IPS DF 4.7 (cell line): ENCODE results near the gene ENOX1.

Source experiments
- DNase-seq: peaks from one replicate; pipeline ENCODE4 v3.0.0-alpha.2; 2013; ENCODE audit warnings: low spot score; ENCODE audit errors: extremely low read depth

ENOX1 gene

GRCh38 chr13:43675577-43675976, 111.2 kb downstream of the ENOX1 start:
- no peak for DNase-seq

- no peak for DNase-seq
Measured at GRCh38 chr13:43669964-43670363, 116.8 kb downstream of the ENOX1 start.

- no peak for DNase-seq
Measured at GRCh38 chr13:43669101-43669500, 117.7 kb downstream of the ENOX1 start.

GRCh38 chr13:43666403-43666802, 120.4 kb downstream of the ENOX1 start:
- no peak for DNase-seq

- DNase-seq, result no peak
Measured at GRCh38 chr13:43665388-43665787, 121.4 kb downstream of the ENOX1 start.

GRCh38 chr13:43664700-43665191, 122.0 kb downstream of the ENOX1 start:
- no peak for DNase-seq

GRCh38 chr13:43663474-43664090, 123.2 kb downstream of the ENOX1 start:
- no peak for DNase-seq

- no peak for DNase-seq
Measured at GRCh38 chr13:43662976-43663375, 123.8 kb downstream of the ENOX1 start.

- DNase-seq, result no peak
Measured at GRCh38 chr13:43661161-43661830, 125.5 kb downstream of the ENOX1 start.

- no peak for DNase-seq
Measured at GRCh38 chr13:43657485-43657884, 129.3 kb downstream of the ENOX1 start.

GRCh38 chr13:43653980-43654379, 132.8 kb downstream of the ENOX1 start:
- no peak for DNase-seq

GRCh38 chr13:43653395-43653794, 133.4 kb downstream of the ENOX1 start:
- no peak for DNase-seq

GRCh38 chr13:43652760-43653159, 134.0 kb downstream of the ENOX1 start:
- DNase-seq, result no peak

GRCh38 chr13:43650882-43651281, 135.9 kb downstream of the ENOX1 start:
- no peak for DNase-seq

- DNase-seq, result no peak
Measured at GRCh38 chr13:43648733-43649132, 138.0 kb downstream of the ENOX1 start.

GRCh38 chr13:43647471-43647870, 139.3 kb downstream of the ENOX1 start:
- no peak for DNase-seq

- no peak for DNase-seq
Measured at GRCh38 chr13:43640476-43640875, 146.3 kb downstream of the ENOX1 start.

GRCh38 chr13:43631106-43631505, 155.7 kb downstream of the ENOX1 start:
- DNase-seq, result no peak

- no peak for DNase-seq
Measured at GRCh38 chr13:43629691-43630480, 156.9 kb downstream of the ENOX1 start.

- DNase-seq, result no peak
Measured at GRCh38 chr13:43626994-43627393, 159.8 kb downstream of the ENOX1 start.

GRCh38 chr13:43614063-43614462, 172.7 kb downstream of the ENOX1 start:
- no peak for DNase-seq
